ENCODE measurements around the gene PRKCZ.

The PRKCZ gene

DNA sequence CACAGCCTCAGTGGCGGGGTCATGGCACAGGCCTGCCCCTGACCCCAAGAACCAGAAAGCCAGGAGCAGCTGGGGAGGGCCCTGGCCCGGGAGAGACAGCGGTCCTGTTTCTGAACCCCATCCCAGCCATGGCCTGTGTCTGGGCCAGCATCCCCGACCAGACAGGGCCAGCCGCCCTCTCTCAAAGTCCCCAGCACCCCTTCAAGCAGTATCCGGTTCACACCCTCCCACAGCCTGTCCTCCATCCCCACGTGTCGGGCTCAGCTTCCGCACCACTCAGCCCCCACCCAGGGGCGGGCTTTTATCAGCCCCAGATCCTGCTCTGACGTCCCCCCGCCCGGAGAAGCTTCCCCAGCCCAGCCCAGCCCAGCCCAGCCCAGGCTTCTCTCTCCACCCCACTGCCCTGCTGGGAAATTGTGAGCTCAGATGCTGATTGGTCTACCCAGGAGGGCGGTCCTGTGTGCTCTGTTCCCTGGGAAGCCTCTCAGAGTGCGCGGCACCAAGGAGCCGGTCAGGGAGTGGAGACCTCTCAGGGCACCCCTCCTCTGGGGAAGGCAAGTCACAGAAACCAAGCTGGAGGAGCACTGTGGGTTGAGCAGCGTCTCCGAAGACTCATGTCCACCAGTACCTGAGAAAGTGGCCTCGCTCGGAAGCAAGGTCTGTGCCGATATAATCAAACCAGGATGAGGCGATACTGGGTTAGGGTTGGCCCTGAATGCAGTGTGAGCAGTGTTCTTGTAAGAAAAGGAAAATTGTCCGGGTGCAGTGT, 149.0 kb downstream of the PRKCZ start:
- peak; percentile 97 for DNase-seq

DNA sequence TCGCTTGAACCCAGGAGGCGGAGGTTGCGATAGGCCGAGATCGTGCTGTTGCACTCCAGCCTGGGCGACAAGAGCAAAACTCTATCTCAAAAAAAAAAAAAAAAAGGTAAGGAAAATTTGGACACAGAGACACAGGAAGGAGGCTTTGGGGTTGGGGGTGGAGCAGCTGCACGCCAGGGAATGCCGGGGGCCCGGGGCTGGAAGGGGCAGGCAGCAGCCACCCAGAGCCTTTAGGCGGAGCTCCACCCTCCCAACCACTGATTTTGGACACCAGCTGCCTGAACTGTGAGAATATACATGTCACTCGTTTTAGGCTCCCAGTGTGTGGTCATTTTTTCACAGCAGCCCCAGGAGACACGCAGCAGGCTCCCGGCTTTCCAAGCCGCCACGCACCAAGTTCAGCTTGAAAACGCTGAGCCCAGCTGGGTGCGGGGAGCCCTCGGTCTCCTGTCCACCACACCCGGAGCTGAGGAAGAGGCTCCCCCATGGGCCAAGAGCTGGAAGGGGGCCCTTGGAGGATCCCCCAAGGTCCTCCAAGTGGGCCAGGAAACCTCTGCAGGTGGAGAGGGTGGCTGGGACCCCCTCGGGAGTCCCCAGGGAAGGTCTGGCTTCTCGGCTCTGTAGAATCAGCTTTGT, 150.2 kb downstream of the PRKCZ start:
- no peak for DNase-seq

DNA sequence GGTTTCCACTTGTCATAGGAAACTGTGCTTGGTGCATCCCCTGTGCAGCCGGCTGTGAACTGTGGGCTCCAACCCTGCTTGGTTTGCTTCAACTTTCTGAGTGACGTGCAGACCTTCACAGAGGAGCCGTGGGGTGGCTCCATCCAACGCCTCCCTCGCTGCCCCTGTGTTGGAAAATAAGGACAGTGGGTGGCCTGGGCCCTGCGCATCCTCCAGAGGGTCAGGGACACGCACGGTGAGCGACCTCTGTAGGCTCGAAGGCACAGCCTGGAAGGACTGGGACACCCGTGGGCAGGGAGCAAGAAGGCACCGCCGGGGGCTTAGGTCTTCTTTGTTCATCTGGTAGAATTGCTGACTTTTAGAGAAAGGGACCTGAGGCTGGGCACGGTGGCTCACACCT, 150.9 kb downstream of the PRKCZ start:
- DNase-seq, result no peak

- no peak for DNase-seq
Measured at GRCh38 chr1:2202008-2202575, 151.9 kb downstream of the PRKCZ start.

GRCh38 chr1:2202843-2203601, 152.8 kb downstream of the PRKCZ start:
- no peak for DNase-seq

- no peak for DNase-seq
Measured at GRCh38 chr1:2203671-2204414, 153.6 kb downstream of the PRKCZ start.

- no peak for DNase-seq
Measured at GRCh38 chr1:2204415-2205190, 154.4 kb downstream of the PRKCZ start.

- DNase-seq, result peak; percentile 98
Measured at GRCh38 chr1:2205191-2205952, 155.2 kb downstream of the PRKCZ start.

DNA sequence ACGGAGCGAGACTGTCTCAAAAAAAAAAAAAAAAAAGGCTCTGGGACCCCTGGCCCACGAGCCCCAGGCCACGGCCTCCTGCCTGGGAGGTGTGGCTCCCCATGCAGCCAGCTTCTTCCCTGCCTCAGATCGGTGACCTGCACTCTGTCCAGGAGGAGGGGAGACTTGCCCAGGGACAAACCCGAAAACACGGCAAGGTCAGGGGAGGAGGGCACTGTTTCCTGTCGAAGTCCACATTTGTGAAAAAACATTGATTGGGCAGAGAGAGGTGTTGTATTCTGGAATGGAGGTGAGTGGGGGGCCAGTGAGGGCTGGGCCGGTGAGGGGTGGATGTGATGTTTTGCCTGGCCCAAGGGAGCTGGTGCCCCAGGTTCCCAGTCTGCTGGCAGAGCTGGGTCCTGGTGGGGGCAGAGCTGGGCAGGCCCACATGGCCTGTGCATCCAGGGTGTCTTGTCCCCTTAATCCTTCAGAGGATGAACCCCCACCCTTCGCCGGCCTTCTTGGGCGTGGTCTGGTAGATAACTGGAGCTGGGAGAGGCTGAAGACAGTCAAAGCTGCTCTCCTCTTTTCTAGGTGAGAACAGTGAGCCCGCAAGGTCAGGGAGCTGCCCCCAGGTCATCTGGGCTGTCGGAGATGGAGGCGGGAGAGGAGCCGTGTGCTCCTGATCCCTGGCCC, 156.7 kb downstream of the PRKCZ start:
- peak; percentile 85 for DNase-seq

DNA sequence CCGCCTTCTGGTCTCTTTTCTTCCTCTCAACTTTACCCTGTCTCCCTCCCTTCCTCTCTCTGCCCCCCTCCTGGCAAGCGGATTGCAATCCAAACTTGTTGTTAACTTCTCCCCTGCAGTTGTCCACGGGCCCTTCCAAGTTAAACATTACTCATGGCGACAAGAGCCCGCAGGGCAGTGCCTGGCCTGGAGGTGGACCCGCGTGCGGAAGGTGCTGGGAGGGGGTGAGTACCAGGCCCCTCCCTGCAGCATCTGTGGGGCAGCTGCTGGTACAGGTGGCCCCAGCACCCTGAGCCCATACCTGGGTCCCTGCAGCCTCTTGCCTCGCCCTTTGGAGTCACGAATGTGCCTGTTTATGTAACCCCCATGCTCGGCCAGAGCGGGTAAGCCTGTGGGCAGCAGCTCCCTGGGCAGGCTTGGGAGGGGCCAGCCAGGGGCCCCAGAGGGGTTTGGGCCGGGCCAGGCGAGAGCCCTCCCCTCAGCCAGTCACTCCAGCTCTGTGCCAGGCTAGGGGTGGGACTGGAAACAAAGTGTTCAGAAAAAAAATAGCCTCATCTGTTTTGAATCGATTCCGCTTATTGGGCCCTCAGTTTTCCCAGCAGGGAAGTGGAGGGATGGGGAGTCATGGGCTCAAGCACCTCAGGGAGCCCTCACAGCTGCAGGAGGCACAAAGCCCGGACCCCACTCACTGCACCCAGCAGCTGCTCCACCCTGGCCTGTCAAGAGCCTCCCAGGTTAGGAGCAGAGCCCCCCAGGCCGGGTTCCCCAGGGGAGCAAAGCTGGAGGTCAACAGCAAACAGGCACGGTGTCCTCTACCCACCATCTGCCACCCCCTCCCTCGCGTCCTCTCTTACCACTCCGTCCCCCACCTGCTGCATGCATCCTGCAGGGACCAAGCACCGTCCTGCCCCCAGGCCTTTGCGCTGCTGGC, 158.4 kb downstream of the PRKCZ start:
- no peak for DNase-seq

DNA sequence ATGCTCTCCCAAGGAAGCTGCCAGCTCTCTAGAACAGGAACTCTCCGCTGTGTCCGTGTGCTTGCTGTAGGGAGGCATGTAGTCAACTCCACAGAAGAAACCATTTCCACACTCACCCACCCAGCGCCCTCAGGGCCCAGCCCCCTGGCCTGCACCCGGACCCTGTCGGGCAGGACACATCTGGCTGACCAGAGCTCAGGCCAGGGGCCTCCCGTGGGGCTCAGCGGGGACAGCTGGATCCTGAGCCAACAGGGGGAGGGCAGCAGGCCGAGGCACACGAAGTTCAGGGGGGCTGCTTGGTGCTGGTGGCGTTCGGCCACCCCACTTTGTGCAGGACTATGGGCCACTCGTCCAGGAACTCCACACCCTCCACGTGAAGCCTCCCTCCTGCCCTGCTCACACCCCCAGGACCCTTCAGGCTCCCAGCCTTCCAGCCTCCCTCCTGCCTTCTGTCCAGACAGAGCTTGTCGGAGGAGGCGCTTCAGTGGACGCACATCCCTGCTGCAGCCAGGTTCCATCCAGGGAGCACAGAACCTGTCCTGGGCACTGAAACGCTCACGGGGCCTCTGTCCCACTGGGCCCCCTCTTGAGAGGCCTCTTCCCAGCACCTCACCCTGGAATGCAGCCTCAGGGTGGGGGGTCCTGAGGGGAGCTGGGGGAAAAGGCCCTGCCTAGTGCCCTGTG, 159.3 kb downstream of the PRKCZ start:
- DNase-seq, result no peak

- no peak for DNase-seq
Measured at GRCh38 chr1:2210084-2210653, 160.0 kb downstream of the PRKCZ start.

DNA sequence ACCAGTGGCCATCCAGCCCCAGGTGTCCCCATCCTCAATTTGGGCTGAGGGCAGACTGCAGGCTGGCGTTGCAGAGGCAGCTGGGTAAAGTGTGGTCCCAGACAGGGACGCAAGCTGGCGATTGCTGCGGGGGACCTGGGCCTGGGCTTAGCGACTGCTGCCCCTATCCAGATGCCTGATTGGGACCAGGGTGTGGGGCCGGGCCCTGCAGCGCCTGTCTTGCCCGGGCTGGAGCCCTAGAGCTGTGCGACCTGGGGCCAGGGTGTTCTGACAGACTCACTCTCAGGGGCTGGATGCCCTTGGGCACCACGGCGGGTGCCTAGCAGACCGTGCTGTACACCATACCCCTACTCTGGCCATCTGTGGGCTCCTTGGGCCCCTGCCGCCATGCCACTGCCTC, 160.6 kb downstream of the PRKCZ start:
- no peak for DNase-seq

DNA sequence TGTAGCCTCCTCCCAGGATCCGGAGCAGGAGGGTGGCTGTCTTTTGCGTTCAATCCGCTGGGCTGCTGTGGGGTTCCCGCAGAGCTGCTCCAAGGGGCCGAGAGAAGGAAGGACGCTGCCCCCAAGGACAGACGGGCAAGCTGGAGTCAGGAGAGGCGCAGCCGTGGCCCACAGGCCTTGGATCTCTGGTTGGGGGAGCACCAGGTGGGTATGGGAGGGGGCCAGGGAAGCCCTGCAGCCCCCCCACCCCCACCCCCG, 162.0 kb downstream of the PRKCZ start:
- DNase-seq, result no peak

GRCh38 chr1:2212532-2213491, 162.6 kb downstream of the PRKCZ start:
- peak; percentile 82 for DNase-seq

DNA sequence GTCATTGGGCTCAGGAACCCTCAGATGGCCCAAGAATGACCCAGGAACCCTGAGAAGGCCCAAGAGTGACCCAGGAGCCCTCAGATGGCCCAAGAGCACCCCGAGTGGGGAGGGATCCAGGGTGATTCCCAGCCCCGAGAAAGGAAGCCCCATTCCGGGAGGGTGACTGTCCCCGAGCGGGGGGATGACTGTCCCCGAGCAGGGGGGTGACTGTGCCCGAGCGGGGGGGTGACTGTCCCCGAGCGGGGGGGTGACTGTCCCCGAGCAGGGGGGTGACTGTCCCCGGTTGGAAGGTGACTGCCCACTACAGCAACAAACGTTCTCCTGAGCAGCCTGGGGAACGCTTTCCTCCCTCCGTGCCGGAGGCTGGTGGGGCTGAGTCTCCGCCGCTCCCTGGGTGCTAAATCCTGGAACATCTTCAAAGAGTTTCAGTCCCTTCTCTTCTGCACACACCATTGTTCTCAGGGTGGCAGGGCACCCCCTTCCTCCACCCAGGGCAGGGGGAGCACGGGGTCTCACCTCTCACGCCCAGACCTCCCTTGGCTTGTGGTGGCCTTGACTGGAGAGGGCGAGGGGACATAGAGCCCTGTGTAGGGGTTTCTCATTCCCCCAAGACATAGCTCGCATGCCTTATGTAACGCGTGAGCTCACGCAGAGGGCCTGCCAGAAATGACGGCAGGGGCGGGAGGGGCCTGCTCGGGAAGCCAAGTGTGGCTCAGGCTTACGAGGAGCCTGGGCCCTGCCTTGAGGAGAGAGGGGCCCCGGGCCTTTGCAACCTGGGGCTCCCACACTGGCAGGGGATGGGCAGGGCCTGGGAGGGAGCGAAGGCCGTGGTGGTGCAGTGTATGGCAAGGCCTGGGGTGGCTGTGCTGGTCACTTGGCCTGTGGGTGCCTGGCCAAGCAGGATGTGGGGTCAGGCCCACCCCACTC, 163.6 kb downstream of the PRKCZ start:
- no peak for DNase-seq
